ENCODE results near the gene ADD1.

The ADD1 gene

DNA sequence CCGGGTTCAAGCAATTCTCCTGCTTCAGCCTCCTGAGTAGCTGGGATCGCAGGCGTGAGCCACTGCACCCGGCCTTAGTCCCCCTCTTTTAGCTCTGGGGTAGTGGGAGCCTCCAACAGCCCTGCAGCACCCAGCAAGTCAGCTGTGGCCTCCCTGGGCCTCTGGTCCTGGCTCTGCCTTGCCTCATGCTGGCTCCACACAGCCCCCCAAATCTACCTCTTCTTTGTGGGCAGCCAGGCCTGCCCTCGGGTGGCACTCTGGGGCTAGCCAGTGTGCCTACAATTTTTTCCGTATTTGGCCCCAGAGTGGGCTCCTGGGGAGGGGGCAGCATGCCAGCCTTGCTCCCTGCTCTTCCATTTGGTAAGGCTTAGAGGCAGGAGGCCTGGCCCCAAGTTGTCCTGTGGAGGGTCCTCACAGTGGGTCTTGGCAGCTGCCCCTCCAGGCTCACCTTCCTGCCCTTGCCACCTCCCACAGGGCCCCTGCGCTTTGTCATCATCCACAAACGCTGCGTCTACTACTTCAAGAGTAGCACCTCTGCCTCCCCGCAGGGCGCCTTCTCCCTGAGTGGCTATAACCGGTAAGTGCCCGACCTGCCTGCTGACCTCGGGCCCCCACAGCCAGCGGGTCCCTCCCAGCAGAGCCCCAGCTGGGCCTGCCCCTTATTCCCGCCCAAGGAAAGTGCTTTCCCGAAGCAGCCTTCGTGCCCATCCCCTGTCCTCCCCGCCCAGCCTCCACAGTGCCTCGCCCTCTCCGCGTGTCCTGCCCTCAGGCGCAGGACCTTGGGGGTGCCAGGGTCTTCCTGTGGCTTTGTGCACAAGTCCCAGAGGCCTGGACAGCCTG is 21.0 kb upstream of the ADD1 start:
- no peak for DNase-seq

DNA sequence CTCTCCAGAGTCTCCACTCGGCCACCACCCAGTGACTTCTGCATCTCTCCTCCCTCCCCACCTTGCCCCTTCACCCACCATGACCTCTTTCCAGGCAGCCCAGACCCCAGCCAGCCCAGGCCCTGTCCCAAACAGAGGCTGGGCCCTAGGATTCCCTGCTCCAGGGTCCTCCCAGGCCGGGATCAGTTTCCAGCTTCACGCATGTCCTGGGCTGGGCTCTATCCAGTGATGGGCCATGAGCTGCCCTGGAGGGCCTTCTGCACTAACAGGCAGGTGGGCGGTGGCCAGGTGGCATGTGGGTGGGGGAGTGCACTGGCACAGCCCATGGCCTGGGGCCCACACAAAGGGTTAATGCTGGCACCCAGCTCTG is 20.4 kb upstream of the ADD1 start:
- no peak for DNase-seq

DNA sequence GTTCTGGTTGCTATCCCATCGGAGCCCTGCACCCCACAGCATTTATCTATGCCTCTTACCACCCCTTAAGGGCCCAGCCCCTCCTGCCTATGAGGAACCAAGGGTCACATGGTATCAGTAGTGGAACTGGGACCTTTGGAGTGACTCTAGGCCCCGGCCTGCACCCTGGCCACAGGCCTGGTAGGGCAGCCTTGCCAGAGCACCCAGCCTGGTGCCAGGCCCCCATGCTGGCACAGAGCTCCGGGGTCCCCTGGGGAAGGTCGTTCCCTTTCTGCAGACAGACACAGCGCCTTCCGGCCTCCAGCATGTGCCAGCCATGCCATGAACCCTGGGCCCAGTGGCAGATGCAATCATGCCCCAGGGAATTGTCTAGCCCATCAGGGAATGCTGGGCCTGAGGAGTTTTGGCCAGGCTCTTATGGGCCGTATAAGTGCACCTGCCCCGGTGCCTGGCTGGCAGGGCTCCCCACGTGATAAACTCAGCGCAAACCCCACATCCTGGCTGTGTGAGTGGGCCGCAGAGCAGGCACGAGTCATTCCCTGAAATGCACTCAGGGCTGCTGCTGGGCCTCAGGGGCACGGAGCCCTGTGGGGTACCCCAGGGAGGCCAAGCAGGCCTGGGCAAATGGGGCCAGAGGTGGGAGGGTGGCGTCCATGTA is 19.8 kb upstream of the ADD1 start:
- no peak for DNase-seq

DNA sequence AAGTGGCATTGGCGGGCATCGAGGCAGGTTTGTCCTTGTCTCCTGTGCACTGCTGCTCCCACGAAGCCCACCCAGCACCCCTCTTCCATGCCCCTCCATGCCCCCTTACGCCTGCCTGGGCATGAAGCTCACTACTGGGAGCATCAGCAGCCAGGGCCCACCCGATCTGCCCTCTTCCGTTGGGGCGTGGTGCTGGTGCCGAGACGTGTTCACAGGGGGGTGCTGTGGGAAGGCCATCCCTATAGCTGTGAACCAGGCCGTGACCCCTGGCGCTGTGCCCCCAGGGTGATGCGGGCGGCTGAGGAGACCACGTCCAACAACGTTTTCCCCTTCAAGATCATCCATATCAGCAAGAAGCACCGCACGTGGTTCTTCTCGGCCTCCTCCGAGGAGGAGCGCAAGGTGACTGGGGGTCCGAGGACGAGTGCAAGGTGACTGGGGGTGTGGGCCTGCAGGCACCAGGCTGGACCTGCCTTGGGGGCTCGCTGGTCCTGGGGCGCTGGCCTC is 19.3 kb upstream of the ADD1 start:
- no peak for DNase-seq

DNA sequence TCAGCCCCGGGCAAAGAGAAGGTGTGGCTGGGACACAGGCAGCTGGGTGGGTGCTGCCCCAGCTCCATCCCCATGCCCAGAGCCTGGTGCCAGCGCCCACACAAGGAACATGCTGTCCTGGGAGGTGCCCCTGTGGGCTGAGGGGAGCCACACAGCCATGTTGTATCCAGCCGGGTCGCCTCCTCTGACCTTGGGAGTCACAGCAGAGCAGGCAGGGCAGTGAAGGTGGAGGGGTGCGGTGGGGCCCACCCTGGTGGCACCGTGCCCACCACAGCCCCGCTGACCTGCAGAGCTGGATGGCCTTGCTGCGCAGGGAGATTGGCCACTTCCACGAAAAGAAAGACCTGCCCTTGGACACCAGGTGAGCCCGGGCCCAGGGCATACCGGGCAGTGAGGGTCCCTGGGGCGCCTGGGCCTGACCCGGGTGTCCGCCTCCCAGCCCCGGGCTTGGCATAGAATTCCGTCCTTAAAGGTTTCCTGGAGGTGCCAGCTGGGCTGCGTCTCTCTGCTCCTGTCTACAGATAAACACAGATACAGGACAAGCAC is 18.7 kb upstream of the ADD1 start:
- DNase-seq = no peak

DNA sequence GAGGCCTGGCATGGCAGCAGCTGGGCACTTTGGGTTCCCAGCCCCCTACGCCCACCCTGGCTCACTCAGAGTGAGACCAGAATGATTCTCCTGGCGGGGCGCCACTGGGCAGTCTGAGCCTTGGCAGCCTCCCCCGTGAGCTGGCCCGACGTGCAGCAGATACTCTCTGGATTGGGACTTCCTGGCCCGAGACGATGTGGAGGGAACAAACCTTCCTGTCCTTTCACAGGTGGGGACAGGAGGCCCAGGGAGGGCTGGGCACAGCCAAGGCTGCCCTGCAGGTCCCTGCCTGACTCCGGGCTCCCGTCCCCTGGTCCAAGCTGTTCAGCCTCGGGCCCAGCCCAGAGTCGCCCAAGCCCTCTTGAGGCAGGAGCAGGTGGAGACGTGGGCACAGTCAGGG is 17.9 kb upstream of the ADD1 start:
- DNase-seq = no peak

DNA sequence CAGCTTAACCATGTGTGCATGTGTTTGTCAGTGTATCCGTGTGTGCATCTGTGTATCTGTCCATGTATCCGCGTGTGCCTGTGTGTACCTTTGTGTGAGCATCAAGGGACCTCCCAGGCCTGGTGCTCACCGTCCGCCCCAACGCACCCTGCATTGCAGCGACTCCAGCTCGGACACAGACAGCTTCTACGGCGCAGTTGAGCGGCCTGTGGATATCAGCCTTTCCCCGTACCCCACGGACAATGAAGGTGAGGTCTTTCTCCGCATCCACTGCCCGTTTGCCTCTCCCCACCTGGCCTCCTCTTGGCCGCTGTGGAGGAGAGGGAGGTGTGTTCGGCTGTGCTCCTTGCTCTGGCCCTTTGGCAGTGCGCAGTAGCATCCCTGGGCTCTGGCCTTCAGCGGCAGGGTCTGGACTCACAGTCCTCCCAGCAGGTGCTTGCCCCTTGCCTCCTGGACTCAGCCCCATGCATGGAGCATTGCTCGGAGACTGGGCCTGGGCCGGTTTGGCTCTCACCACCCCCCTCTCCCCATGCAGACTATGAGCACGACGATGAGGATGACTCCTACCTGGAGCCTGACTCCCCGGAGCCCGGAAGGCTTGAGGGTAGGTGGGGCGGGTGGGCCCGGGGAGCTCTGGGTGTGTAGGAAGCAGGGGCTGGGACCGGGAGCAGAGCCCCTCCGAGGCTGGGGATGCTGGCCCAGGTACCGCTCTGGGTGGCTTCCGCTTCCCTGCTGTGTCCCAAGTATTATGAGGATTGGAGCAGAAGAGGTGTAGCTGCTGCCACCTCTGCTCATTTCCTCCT is 16.4 kb upstream of the ADD1 start:
- no peak for DNase-seq

DNA sequence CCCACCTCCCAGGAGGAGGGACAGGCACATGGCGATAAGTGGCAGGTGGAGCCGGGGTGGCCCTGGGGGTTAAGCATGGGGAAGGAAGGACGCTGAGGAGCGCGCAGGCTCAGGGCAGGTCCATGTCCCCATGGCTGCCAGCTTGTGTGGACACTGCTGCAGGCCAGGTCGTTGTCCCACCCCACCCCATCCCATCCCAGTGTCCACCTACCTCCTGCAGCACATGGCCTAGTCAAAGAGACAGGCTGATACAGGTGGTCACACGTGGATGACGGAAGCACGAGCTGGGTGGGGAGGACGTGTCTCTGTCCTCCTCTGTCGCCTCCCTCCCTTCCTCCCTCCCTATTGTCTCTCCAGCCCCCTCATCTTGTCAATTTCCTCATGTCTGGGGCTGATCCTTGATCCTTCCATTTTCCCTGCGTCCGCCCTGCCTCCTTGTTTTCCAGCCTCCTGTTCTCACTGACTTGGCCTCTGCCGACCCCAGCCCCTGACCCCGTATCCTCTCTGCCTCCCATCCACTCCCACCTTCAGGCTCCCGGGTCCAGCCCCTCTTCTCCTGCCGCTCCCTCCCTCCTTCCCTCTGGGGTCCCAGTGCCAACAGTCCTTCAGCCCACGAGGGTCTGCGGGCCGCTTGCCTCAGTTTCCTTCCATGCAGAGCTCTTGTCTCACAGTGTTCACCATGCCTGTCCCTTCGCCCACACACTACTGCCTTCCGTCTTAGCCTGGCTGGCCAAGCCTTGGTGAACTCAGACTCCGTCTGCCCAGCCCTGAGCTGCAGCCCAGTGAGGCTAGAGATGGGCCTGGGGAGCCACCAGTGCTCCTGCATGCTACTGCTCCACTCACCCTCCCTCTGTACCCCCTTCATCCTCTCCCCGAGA is 15.5 kb upstream of the ADD1 start:
- DNase-seq = no peak

DNA sequence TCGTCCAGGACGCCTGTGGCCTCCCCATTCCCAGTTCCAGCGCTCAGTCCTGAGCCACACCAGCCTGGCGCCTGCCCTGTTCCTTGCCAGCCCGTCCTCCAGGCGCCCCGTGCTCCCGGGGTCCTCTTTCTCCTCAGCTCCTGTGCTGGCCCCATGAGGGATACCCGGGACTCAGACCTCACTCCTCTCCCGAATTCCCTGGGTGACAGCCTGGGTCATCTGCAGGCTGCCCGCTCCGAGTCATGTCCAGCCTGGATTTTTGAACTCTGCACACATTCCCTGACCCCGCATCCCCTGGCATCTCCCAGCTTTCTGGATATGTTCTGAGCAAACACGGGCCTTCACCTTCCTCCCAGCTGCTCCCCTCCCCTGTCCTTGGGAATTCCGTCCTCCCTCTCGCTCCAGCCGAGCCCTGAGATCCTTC is 14.9 kb upstream of the ADD1 start:
- DNase-seq = no peak

DNA sequence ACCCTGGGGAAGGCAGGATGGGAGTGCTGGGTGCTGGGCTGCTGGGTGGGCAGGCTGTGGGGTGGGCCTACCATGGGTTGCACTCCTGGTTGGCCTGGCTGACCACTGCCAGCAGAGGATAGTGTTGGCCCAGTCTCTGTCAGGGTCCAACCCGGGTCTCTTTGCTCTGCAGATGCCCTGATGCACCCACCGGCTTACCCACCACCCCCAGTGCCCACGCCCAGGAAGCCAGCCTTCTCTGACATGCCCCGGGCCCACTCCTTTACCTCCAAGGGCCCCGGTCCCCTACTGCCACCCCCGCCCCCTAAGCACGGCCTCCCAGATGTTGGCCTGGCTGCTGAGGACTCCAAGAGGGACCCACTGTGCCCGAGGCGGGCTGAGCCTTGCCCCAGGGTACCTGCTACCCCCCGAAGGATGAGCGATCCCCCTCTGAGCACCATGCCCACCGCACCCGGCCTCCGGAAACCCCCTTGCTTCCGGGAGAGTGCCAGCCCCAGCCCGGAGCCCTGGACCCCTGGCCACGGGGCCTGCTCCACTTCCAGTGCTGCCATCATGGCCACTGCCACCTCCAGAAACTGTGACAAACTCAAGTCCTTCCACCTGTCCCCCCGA is 14.2 kb upstream of the ADD1 start:
- no peak for DNase-seq

DNA sequence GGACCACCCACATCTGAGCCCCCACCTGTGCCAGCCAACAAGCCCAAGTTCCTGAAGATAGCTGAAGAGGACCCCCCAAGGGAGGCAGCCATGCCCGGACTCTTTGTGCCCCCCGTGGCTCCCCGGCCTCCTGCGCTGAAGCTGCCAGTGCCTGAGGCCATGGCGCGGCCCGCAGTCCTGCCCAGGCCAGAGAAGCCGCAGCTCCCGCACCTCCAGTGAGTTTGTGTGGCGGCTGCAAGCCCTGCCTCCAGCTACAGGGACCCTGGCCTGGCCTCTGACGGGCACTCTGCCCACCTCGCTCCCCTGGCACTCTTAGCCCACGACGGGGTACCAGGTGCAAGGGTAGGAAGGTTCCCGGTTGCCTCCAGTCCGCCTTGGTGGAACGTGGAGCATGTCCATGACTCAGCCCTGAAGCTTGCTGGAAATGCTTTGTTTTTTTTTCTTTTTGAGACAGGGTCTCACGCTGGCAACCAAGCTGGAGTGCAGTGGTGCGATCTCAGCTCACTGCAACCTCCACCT is 13.7 kb upstream of the ADD1 start:
- DNase-seq = no peak

DNA sequence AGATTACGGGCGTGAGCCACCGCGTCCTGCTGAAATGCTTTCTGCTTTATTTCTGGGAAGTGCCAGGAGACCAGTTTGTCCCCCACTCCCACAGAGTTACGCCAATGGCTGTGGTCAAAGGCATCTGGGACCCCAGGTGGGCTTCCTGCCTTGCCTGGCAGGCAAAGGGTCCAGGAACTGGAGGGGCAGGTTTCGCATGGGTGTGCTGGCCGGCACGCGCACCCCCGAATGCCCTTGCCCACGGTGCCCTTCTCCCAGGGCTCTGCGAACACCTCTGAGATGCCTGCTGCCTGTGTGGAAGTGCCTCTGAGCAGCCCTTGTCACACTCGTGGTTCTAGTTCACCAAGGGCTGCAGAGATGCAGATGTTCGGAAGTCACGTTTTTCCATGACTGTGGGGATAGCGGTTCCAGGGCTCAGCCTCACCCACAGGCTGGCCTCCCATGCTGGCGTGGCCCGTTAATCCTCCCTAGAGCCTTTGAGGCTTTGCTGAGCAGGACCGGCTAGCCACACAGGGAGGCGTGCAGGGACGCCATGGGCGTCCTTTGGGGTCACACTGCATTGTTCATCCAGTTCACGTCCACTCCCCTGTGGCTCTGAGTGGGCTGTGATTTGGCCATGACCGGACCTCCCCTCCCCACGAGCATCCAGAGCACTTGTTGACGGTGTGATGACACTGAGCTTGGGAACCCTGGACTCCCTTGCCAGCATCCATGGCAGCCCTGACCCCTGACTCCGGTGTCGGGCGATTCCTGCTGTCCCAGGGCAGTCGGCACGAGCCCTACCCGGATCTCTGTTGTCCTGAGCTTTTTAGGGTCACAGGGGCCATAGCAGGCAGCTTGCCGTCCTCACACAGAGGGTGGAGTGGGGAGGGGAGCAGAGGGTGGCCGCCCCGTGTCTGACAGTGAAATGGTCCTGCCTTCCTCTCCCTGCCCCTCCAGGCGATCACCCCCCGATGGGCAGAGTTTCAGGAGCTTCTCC is 12.7 kb upstream of the ADD1 start:
- DNase-seq = no peak

DNA sequence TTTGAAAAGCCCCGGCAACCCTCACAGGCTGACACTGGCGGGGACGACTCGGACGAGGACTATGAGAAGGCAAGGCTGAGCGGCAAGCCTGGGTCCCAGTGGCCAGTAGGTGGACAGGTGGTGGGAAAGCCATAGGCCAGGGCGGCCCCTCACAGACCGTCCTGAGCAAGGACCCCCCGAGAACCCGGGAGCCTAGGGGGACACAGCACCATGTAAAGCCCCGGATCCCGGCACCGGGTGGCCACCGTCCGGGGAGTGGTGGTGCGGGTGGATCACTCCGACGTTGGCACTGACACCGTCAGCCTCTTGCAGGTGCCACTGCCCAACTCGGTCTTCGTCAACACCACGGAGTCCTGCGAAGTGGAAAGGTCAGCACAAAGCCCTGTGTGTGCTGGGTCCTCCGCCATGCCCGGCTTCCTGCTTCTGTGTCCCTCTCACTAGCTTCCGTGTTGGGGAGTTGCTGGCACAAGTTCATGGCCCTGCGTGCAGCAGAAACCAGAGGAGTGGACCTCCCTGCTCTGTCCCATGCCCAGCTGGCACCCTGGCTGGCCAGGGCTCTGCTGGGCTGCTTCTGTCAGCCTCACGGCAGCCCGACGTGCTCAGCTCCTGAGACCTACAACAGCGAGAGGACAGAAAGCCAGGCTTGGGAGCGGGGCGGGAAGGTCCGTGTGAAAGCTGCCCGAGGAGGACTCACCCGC is 11.9 kb upstream of the ADD1 start:
- no peak for DNase-seq

DNA sequence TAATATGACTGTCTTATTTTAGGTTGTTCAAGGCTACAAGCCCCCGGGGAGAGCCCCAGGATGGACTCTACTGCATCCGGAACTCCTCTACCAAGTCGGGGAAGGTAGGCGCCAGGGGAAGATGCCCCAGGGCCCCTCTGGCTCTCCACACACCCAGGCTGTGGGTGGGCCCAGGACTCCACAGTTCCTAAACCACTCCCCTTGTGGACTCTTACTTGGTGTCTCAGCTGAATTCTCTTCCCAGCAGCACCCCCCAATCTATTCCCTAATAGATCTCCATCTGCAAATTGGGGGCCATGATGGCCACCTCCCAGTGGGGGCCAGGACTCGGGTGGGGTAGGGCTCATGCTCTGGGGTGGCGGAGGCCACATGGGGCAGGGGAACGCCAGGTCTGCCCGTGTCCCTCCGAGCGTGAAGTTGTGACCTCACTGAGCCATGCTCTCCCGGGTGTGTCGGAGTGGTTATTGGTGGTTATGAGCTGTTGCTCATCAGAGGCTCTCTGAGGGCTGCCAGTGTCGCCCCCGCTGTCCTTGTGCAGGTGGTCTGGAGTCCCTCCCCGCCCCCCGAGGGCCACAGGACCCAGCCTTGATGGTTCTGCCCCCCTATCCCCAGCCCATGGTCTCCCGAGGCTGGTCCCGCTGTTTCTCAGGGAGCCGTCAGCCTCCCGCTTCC is 11.2 kb upstream of the ADD1 start:
- DNase-seq = no peak

DNA sequence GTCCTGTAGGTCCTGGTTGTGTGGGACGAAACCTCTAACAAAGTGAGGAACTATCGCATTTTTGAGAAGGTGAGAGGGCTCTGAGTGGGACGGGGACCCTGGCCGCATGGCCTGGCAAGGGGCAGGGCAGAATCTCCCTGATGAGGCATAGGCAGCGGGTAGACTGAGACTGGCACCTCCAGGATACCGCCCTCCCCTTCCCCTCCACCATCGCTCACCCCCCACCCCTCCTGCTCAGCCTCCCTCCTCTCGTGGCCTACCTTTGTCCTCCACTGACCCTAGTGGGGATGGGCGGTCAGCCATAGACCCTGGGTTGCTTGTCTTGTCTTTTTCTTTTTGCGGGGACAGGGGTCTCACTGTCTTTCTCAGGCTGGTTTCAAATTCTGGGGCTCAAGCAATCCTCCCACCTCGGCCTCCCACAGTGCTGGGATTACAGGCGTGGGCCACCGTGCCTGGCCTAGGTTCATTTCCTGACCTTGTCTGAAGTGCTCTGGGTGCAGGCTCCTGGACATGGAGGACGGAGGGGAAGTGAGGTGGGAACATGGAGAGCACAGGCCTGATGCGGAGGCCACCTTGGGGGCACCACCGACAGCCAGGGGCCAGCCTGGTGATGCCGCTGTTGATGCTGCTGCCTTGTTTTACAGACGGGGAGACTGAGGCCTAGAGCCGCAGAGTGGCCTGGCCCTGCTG is 10.5 kb upstream of the ADD1 start:
- no peak for DNase-seq

DNA sequence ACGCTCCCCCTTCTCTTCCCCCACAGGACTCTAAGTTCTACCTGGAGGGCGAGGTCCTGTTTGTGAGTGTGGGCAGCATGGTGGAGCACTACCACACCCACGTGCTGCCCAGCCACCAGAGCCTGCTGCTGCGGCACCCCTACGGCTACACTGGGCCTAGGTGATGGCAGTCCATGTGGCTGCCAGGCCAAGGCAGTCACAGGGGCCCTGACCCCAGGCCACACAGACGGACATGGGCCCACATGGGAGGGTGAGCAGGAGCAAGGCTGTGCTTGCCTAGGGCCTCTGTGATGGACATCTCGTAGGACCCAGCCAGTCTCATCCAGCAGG is 10.0 kb upstream of the ADD1 start:
- DNase-seq = no peak

DNA sequence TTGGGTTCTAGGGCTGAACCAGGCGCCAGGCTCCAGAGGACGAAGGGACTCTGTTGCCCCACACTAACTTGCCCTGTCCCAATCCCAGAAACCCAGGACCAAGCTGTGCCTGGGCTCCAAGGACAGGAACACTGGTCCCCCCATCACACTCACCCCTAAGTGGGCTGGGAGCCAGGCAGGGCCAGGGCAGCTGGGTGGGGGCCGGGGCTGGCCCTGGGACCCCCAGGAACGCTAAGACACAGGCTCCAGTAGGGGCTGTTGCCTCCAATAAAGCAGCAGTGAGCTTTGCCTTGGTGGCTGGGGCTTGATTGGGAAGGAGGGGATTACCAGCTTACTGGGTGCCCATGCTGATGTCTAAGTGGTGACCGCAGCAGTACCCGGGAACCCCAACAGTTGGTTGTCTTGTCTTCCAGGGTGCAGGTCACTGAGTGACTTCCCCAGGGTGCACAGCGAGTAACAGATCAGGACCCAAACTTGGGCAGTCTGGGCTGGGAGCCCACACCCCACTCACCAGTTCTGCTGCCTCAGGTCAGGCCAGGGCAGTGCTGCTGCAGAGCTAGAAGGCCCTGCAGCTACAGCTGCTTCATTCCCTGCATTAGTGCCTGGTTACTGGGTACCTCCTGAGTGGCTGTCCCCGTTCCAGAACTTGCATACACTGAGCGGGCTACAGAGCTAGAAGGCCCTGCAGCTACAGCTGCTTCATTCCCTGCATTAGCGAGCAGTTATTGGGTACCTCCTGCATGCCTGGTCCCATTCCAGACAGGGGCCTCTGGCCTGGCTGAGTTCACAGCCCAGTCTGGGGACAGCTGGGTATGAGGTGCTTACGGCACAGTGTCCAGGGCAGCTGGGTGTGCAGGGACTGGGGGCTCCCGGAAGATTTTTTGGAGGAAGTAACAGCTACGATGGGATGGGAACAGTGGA is 9.4 kb upstream of the ADD1 start:
- no peak for DNase-seq

Data from EL (cell line).